SU-DHL-6 (cell line): ENCODE data around the gene RCAN2.

Experiments
- H2AFZ ChIP-seq: fragments of 200-600 bp; sonication (generic); 2 replicates; pipeline ENCODE4 v1.6.1; 2014; ENCODE audit warnings: low read depth, mild to moderate bottlenecking, moderate library complexity, mixed read lengths, antibody characterized with exemption, low read length; ENCODE audit not compliant: severe bottlenecking
- H3F3A ChIP-seq: fragments of 200-600 bp; shearing (Covaris generic); 2 replicates; pipeline ENCODE4 v1.6.0; 2016; ENCODE audit warnings: antibody characterized with exemption, mild to moderate bottlenecking; ENCODE audit not compliant: insufficient read depth
- H3K27ac ChIP-seq: fragments of 200-600 bp; sonication (generic); 2 replicates; pipeline ENCODE4 v1.5.1; 2016; ENCODE audit warnings: low read depth, mild to moderate bottlenecking, low read length, moderate library complexity, mixed read lengths
- H3K27me3 ChIP-seq: fragments of 200-600 bp; sonication (generic), shearing (Covaris generic); 2 replicates; pipeline ENCODE4 v1.6.0; 2014; ENCODE audit warnings: mild to moderate bottlenecking, low read length
- H3K36me3 ChIP-seq: fragments of 200-600 bp; sonication (generic); 2 replicates; pipeline ENCODE4 v1.6.1; 2014; ENCODE audit warnings: mild to moderate bottlenecking, low read length, mixed read lengths
- H3K4me2 ChIP-seq: fragments of 300-600, 200-600 bp; shearing (Covaris generic), sonication (generic); 2 replicates; pipeline ENCODE4 v1.6.0; 2014; ENCODE audit warnings: low read length, low read depth, mild to moderate bottlenecking; ENCODE audit not compliant: poor library complexity, severe bottlenecking
- H3K4me3 ChIP-seq: fragments of 200-600 bp; sonication (generic); 2 replicates; pipeline ENCODE4 v1.5.1; 2014; ENCODE audit warnings: antibody characterized with exemption, low read length, mild to moderate bottlenecking, mixed read lengths; ENCODE audit not compliant: insufficient read depth, poor library complexity, severe bottlenecking
- H3K79me2 ChIP-seq: fragments of 200-600 bp; sonication (generic); 2 replicates; pipeline ENCODE4 v1.6.1; 2014; ENCODE audit warnings: mild to moderate bottlenecking, low read length, moderate library complexity; ENCODE audit not compliant: insufficient read depth
- H3K9ac ChIP-seq: fragments of 200-600 bp; sonication (generic); 2 replicates; pipeline ENCODE4 v1.7.0; 2014; ENCODE audit warnings: mild to moderate bottlenecking, low read length
- H3K9me2 ChIP-seq: fragments of 200-600 bp; sonication (generic); replicated peaks from 2 replicates; pipeline ENCODE4 v1.6.1; 2014; ENCODE audit warnings: low read length; ENCODE audit not compliant: insufficient read depth
- H3K9me3 ChIP-seq: fragments of 200-600 bp; sonication (generic); 2 replicates; pipeline ENCODE4 v1.6.1; 2014; ENCODE audit warnings: low read length, mixed read lengths; ENCODE audit not compliant: insufficient read depth
- H4K20me1 ChIP-seq: fragments of 200-600 bp; sonication (generic); 2 replicates; pipeline ENCODE4 v1.6.1; 2014; ENCODE audit warnings: low read depth, mild to moderate bottlenecking, antibody characterized with exemption, low read length, moderate library complexity, mixed read lengths
- EZH2phosphoT487 ChIP-seq: fragments of 200-600 bp; sonication (generic), shearing (Covaris generic); conservative IDR thresholded peaks from 2 replicates; pipeline ENCODE4 v1.6.1; 2018; ENCODE audit warnings: mild to moderate bottlenecking, antibody characterized with exemption, low read length, moderate library complexity, mixed read lengths
- TF ChIP-seq, protein P1 (sequence below): fragments of 200-600 bp; sonication (generic); IDR thresholded peaks from one replicate; pipeline ENCODE4 v1.5.1; 2017; ENCODE audit warnings: antibody characterized with exemption, mild to moderate bottlenecking, low read length, moderate library complexity; ENCODE audit not compliant: insufficient read depth, poor library complexity, severe bottlenecking

RCAN2 gene

DNA sequence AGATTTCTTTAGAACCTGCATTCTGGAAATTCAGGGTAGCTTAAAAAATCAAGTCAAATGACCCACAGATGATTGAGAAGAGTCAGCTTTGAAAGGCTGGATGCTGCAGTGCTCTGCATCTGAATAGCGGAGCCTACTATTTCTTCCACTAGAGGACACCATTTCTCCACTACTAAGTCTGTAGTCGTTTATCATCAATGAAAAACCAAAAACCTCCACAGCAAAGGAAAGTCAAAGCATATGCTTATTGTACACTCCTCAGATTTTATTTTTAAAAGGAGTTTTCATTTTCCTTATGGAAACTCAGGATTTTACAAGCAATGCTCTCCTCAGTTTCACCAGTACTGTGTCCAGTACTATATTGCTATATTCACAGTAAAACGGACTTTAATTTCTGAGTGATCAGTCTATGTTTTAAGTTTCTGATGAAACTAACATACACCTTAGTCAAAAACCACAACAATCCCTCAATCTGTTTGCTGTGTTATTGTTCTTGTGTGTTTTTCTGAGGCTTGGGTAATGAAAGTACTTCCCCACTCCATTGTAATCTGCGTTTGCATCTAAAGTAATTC, 269.9 kb downstream of the RCAN2 start:
- peak overlapping the region; percentile 88 for H3K27ac ChIP-seq
- no peaks in the 10 kb centered on the region for H3K9me3 ChIP-seq
- no peaks in the 10 kb centered on the region for H3K9me2 ChIP-seq
- no peaks in the 10 kb centered on the region for H4K20me1 ChIP-seq
- H3K9ac ChIP-seq = peak overlapping the region; percentile 39
- H3K36me3 ChIP-seq = no peaks in the 10 kb centered on the region
- peak overlapping the region; percentile 65 for H3K4me2 ChIP-seq
- no peaks in the 10 kb centered on the region for H3K79me2 ChIP-seq
- H2AFZ ChIP-seq = peak overlapping the region; percentile 65
- H3K4me3 ChIP-seq = peak overlapping the region; percentile 15
- no peaks in the 10 kb centered on the region for H3K27me3 ChIP-seq
- no peak for TF ChIP-seq EZH2phosphoT487
- TF ChIP-seq, protein P1, sequence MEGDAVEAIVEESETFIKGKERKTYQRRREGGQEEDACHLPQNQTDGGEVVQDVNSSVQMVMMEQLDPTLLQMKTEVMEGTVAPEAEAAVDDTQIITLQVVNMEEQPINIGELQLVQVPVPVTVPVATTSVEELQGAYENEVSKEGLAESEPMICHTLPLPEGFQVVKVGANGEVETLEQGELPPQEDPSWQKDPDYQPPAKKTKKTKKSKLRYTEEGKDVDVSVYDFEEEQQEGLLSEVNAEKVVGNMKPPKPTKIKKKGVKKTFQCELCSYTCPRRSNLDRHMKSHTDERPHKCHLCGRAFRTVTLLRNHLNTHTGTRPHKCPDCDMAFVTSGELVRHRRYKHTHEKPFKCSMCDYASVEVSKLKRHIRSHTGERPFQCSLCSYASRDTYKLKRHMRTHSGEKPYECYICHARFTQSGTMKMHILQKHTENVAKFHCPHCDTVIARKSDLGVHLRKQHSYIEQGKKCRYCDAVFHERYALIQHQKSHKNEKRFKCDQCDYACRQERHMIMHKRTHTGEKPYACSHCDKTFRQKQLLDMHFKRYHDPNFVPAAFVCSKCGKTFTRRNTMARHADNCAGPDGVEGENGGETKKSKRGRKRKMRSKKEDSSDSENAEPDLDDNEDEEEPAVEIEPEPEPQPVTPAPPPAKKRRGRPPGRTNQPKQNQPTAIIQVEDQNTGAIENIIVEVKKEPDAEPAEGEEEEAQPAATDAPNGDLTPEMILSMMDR = peak; percentile 99
- peaks cover 19% of the 10 kb centered on the region for H3F3A ChIP-seq

DNA sequence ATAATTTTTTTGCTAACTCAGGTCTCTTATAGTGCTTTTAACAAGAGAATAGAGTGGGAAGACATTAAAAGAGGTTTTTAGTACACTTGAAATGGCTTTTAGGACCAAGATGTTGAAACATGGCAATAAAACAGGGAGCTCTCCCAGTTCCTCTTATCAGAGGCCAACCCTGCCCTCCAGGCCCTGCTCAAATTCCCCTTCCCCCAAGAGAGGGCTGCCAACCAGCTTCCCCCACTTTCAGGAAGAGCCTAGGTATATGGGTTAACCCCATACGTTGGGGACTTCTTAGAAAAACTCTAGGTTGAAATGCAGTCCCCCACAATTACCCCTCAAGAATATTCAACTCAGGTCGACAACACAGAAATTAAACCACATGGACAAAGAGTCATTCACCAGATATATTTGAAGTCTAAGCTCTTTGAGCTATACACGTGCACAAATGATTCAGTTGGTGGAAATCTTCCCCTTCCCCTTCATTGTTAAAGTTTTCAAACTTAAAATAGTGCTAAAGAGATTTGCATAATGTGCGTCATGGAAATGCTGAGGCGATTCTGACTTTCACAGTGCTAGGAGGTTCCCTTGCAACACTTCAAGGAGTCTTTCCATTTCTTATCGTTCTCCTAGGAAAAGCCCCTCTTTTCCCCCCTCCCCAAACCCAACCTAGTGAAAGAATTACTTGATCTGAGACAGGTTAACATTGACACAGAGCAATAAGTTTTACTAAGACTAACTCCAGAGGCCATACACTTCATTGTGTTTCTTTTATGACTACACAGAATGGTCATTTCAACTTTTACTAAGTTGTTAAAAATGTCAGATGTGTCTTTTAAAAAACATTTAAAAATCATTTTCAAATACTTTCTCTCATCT, 270.7 kb downstream of the RCAN2 start:
- Histone ChIP-seq H3F3A (peaks cover 19% of the 10 kb centered on the region), H3K27me3 (no peaks in the 10 kb centered on the region), H3K36me3 (no peaks in the 10 kb centered on the region), H3K9me2 (no peaks in the 10 kb centered on the region), H4K20me1 (no peaks in the 10 kb centered on the region), H3K79me2 (no peaks in the 10 kb centered on the region), H3K9me3 (no peaks in the 10 kb centered on the region), H3K4me3 (peak overlapping the region; percentile 15), H3K27ac (peak overlapping the region; percentile 88), H3K9ac (peak overlapping the region; percentile 39), H2AFZ (peak overlapping the region; percentile 65), H3K4me2 (peak overlapping the region; percentile 65)
- TF ChIP-seq, protein P1 = no peak
- no peak for TF ChIP-seq EZH2phosphoT487

DNA sequence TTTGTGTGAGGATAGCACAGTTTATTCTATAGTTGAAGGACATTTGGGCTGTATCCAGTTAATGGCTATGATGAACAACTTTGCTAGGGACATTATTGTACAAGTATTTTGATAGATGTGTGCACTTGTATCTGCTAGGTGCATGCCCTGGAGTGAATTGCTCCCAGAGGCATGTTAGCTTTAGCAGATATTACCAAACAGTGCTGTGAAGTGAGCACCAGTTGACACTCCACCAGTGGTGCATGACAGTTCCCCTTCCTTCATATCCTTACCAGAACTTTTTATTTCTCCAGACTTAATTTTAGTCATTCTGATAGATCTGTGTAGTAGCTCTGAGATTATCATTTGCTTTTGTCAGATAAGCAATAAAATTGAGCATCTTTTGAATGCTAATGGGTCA, 271.6 kb downstream of the RCAN2 start:
- no peaks in the 10 kb centered on the region for H3K9me3 ChIP-seq
- no peaks in the 10 kb centered on the region for H3K27me3 ChIP-seq
- H3K9me2 ChIP-seq = no peaks in the 10 kb centered on the region
- peak overlapping the region; percentile 39 for H3K9ac ChIP-seq
- H3F3A ChIP-seq = peaks cover 19% of the 10 kb centered on the region
- TF ChIP-seq, protein P1 = no peak
- no peak for TF ChIP-seq EZH2phosphoT487
- no peaks in the 10 kb centered on the region for H4K20me1 ChIP-seq
- peak overlapping the region; percentile 15 for H3K4me3 ChIP-seq
- H3K4me2 ChIP-seq = peak overlapping the region; percentile 65
- H3K36me3 ChIP-seq = no peaks in the 10 kb centered on the region
- H3K27ac ChIP-seq = peak overlapping the region; percentile 88
- H3K79me2 ChIP-seq = no peaks in the 10 kb centered on the region
- H2AFZ ChIP-seq = peak overlapping the region; percentile 65
